ENCODE measurements around the gene SDK1. TPM values are rescaled to one million over a fixed set of nuclear protein-coding genes. Genes with fewer than 3 reads are reported as not detected.

The SDK1 gene
- total and polyA plus RNA-seq, 2 donors = 3.2 to 7.8 TPM

DNA sequence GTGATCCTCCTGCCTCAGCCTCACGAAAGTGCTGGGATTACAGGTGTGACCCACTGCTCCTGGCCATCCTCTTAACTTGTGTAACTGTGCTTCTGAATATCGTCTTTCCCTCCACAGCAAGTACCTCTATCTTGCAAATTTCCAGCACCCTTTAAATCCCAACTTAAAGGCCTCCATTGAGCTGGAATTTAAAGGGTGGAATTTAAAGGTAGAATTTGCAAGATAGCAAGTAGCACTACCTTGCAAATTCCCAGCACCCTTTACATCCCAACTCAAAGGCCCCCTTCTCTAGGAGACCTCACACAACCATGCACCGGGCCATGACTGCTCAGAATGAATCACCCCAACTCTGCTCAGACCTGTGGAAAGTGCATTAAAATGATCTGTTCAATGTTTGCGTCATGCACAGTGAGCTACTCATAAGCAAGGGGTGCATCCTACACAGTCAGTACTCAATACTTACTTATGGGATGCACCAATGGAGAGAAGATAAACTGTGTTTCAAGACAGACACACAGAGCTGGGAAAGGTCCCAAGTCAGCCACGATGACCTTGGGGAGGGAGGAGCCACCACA lies 17.8 kb upstream of the SDK1 start:
- H3K27me3 ChIP-seq (ENCODE audit: control insufficient read depth in 2 of 2, insufficient read depth in 1 of 2, low read length in 1 of 2) = no peaks in the 10 kb centered on the region
- no peak for DNase-seq (ENCODE audit: low read depth in 6 of 9, low spot score in 9 of 9)
- H3K27ac ChIP-seq (ENCODE audit: low read depth in 1 of 2, low read length in 1 of 2) = no peak overlapping the region
- H3K36me3 ChIP-seq (ENCODE audit: control insufficient read depth in 2 of 2, insufficient read depth in 2 of 2, low read length in 1 of 2) = no peaks in the 10 kb centered on the region
- H3K4me3 ChIP-seq (ENCODE audit: low read length in 2 of 2) = no peak overlapping the region
- no peaks in the 10 kb centered on the region for H3K9me3 ChIP-seq (ENCODE audit: control insufficient read depth in 2 of 2, insufficient read depth in 1 of 2, low read length in 1 of 2)
- H3K4me1 ChIP-seq (ENCODE audit: control insufficient read depth in 2 of 2, insufficient read depth in 2 of 2, low read length in 2 of 2) = no peaks in the 10 kb centered on the region
- WGBS = 93% methylated on average over 5 of the region's 5 CpGs

DNA sequence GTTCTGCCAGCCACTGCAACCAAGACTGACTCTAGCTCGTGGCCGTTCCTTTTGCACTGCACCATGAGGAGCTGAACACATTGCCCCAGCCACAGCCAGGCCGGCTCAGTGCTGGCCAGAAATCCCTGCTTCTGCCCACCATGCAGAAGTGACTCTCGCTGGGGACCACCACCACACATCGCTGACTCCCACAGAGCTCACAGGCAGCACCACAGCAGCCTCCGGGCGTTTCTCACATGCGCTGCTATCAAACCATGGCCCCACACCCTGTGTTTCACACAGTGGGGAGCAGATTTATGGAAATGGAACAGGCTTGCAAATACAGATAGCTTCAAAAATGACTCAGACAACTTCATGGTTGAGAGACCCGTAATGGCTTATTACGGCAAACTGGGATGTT lies 15.4 kb upstream of the SDK1 start:
- Histone ChIP-seq H3K27ac (ENCODE audit: low read depth in 1 of 2, low read length in 1 of 2) (no peak overlapping the region), H3K36me3 (ENCODE audit: control insufficient read depth in 2 of 2, insufficient read depth in 2 of 2, low read length in 1 of 2) (no peaks in the 10 kb centered on the region), H3K4me3 (ENCODE audit: low read length in 2 of 2) (no peak overlapping the region), H3K9me3 (ENCODE audit: control insufficient read depth in 2 of 2, insufficient read depth in 1 of 2, low read length in 1 of 2) (no peaks in the 10 kb centered on the region), H3K27me3 (ENCODE audit: control insufficient read depth in 2 of 2, insufficient read depth in 1 of 2, low read length in 1 of 2) (no peaks in the 10 kb centered on the region), H3K4me1 (ENCODE audit: control insufficient read depth in 2 of 2, insufficient read depth in 2 of 2, low read length in 2 of 2) (no peaks in the 10 kb centered on the region)
- WGBS = 93% methylated on average over 10 of the region's 10 CpGs
- no peak for DNase-seq (ENCODE audit: low read depth in 6 of 9, low spot score in 9 of 9)

DNA sequence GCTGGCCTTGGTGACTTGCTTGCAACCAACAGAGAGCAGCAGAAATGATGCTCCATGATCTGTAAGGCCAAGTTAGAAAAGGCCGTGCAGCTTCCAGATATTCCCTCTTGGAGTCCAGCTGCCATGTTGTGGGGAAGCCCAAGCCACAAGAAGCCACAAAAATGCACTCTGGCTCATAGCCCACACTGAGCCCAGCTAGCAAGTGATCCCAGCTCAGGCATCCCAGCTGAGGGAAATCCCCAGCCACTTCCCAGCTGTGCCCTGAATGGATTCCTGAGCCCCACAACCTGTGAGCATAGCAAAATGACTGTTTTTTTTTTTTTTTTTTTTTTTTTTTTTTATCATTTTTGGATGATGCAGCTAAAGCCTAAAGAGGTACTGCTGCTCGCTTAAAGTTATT lies 11.1 kb upstream of the SDK1 start:
- Histone ChIP-seq H3K27ac (ENCODE audit: low read depth in 1 of 2, low read length in 1 of 2) (no peak overlapping the region), H3K27me3 (ENCODE audit: control insufficient read depth in 2 of 2, insufficient read depth in 1 of 2, low read length in 1 of 2) (no peaks in the 10 kb centered on the region), H3K4me3 (ENCODE audit: low read length in 2 of 2) (no peak overlapping the region), H3K36me3 (ENCODE audit: control insufficient read depth in 2 of 2, insufficient read depth in 2 of 2, low read length in 1 of 2) (no peaks in the 10 kb centered on the region), H3K4me1 (ENCODE audit: control insufficient read depth in 2 of 2, insufficient read depth in 2 of 2, low read length in 2 of 2) (no peaks in the 10 kb centered on the region), H3K9me3 (ENCODE audit: control insufficient read depth in 2 of 2, insufficient read depth in 1 of 2, low read length in 1 of 2) (no peaks in the 10 kb centered on the region)
- 94% methylated on average over 2 of the region's 2 CpGs for WGBS
- DNase-seq (ENCODE audit: low read depth in 6 of 9, low spot score in 9 of 9) = no peak

DNA sequence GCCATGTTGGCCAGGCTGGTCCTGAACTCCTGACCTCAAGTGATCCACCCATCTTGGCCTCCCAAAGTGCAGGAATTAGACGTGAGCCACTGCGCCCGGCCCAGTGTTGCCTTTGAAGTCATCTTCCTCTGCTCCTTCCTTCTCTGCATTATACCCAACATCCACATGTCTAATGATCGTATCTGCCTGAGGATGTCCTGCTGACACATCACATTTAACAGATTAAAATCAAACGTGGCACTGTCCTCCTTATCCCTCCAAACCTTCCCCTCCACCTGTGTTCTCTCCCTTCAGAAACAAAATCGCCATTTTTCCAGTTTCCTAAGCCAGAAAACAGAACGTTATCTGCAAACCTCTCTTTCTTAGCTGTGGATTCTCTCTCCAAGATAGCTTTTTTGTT lies 8.4 kb upstream of the SDK1 start:
- Histone ChIP-seq H3K27me3 (ENCODE audit: control insufficient read depth in 2 of 2, insufficient read depth in 1 of 2, low read length in 1 of 2) (peaks cover 0 to under 1% of the 10 kb centered on the region in 2 donors), H3K27ac (ENCODE audit: low read depth in 1 of 2, low read length in 1 of 2) (no peak overlapping the region), H3K9me3 (ENCODE audit: control insufficient read depth in 2 of 2, insufficient read depth in 1 of 2, low read length in 1 of 2) (no peaks in the 10 kb centered on the region), H3K4me3 (ENCODE audit: low read length in 2 of 2) (no peak overlapping the region), H3K4me1 (ENCODE audit: control insufficient read depth in 2 of 2, insufficient read depth in 2 of 2, low read length in 2 of 2) (no peaks in the 10 kb centered on the region), H3K36me3 (ENCODE audit: control insufficient read depth in 2 of 2, insufficient read depth in 2 of 2, low read length in 1 of 2) (no peaks in the 10 kb centered on the region)
- 87% methylated on average over 7 of the region's 7 CpGs for whole genome bisulfite sequencing
- no peak for DNase-seq (ENCODE audit: low read depth in 6 of 9, low spot score in 9 of 9)

DNA sequence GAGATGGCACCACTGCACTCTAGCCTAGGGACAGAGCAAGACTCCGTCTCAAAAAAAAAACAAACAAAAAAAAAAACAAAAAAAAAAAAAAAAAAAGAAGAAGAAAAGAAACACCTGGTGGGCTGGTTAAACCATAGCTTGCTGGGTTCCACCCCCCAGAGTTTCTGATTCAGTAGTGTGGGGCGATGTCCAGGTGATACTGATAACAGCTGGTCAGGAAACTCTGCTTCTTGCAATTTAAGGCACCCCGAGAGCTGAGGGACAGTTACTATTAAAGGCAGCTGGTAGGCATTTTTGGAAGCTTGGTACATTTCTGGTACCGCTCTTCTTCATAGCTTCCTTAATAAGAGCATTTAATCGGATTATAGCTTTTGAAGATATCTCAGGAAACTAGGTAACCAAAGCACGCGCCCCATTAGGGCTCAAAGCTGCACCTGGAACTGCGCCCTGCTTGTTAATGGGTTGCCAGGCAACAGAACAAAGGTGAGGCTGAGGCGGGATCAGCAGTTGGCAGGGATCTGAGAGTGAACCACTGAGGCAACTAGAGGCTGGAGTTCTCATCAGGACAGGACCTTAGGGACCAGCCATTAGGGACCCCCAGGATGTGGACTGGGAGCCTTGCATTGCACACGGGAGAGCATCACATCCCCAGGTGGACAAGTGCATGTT lies 6.5 kb upstream of the SDK1 start:
- no peak overlapping the region for H3K4me3 ChIP-seq (ENCODE audit: low read length in 2 of 2)
- no peaks in the 10 kb centered on the region for H3K9me3 ChIP-seq (ENCODE audit: control insufficient read depth in 2 of 2, insufficient read depth in 1 of 2, low read length in 1 of 2)
- WGBS = 84% methylated on average over 10 of the region's 10 CpGs
- DNase-seq (ENCODE audit: low read depth in 6 of 9, low spot score in 9 of 9) = no peak
- no peaks in the 10 kb centered on the region for H3K4me1 ChIP-seq (ENCODE audit: control insufficient read depth in 2 of 2, insufficient read depth in 2 of 2, low read length in 2 of 2)
- peaks cover 5 to 13% of the 10 kb centered on the region in 2 donors for H3K27me3 ChIP-seq (ENCODE audit: control insufficient read depth in 2 of 2, insufficient read depth in 1 of 2, low read length in 1 of 2)
- H3K36me3 ChIP-seq (ENCODE audit: control insufficient read depth in 2 of 2, insufficient read depth in 2 of 2, low read length in 1 of 2) = no peaks in the 10 kb centered on the region
- no peak overlapping the region for H3K27ac ChIP-seq (ENCODE audit: low read depth in 1 of 2, low read length in 1 of 2)

DNA sequence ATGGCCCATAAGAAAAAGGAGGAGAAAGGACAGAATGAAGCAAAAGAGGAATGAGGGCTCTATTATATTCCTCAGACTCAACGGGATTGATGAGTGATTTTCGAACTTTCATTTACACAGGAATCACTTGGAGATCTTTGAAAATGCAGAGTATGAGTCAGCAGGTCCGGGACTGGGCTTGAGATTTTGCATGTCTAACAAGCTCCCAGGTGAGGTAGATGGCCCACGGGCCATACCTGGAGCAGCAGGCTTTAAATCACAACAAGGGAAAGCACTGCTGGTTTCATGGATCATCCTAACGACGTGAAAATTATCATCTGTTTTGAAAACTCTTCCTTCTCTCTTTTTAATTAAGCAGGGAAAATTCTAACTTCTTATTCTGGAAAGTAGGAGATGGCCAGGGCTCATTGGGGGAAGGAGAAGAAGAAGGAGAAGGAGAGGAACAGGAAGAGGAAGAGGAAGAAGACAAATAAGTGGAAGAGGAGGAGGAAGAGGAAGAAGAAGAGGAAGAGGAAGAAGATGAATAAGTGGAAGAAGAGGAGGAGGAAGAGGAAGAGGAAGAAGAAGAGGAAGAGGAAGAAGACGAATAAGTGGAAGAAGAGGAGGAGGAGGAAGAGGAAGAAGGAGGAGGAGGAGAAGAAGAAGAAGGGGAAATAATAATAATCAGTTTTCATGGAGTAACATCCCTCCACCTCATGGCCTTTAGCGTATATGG lies 3.8 kb upstream of the SDK1 start:
- Histone ChIP-seq H3K9me3 (ENCODE audit: control insufficient read depth in 2 of 2, insufficient read depth in 1 of 2, low read length in 1 of 2) (peaks cover 0 to 1% of the 10 kb centered on the region in 2 donors), H3K4me1 (ENCODE audit: control insufficient read depth in 2 of 2, insufficient read depth in 2 of 2, low read length in 2 of 2) (peaks cover 0 to 13% of the 10 kb centered on the region in 2 donors), H3K4me3 (ENCODE audit: low read length in 2 of 2) (no peak overlapping the region), H3K36me3 (ENCODE audit: control insufficient read depth in 2 of 2, insufficient read depth in 2 of 2, low read length in 1 of 2) (no peaks in the 10 kb centered on the region), H3K27ac (ENCODE audit: low read depth in 1 of 2, low read length in 1 of 2) (no peak overlapping the region), H3K27me3 (ENCODE audit: control insufficient read depth in 2 of 2, insufficient read depth in 1 of 2, low read length in 1 of 2) (peaks cover 27 to 30% of the 10 kb centered on the region in 2 donors)
- no peak for DNase-seq (ENCODE audit: low read depth in 6 of 9, low spot score in 9 of 9)
- 74% methylated on average over 8 of the region's 8 CpGs for WGBS

DNA sequence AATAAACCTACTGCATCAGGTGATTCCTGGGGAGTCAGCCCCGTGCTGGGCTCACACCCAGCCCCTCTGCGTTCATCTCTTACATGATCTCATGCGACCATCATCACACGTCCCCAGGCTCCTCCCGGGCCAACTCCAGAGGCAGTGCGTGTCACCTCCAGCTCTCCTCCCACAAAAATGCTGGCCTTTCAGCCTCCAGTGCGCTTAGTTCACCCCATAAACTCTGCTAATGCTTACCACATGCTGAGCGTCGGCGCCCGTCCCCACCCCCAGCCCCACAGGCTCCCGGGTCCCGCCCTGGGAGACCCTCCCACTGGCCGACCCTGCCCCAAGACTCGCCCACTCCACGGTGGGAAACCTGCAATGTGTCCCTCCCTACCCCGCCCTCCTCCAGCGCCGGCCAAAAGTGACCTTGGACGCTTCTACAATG lies 816 bp upstream of the SDK1 start:
- peaks cover 44 to 57% of the 10 kb centered on the region in 2 donors for H3K27me3 ChIP-seq (ENCODE audit: control insufficient read depth in 2 of 2, insufficient read depth in 1 of 2, low read length in 1 of 2)
- 6% methylated on average over 20 of the region's 20 CpGs for WGBS
- peak overlapping the region in 1 of 2 donors; percentile 41 for H3K4me3 ChIP-seq (ENCODE audit: low read length in 2 of 2)
- H3K36me3 ChIP-seq (ENCODE audit: control insufficient read depth in 2 of 2, insufficient read depth in 2 of 2, low read length in 1 of 2) = no peaks in the 10 kb centered on the region
- no peak for DNase-seq (ENCODE audit: low read depth in 6 of 9, low spot score in 9 of 9)
- H3K9me3 ChIP-seq (ENCODE audit: control insufficient read depth in 2 of 2, insufficient read depth in 1 of 2, low read length in 1 of 2) = peaks cover 0 to 1% of the 10 kb centered on the region in 2 donors
- peaks cover 0 to 13% of the 10 kb centered on the region in 2 donors for H3K4me1 ChIP-seq (ENCODE audit: control insufficient read depth in 2 of 2, insufficient read depth in 2 of 2, low read length in 2 of 2)
- H3K27ac ChIP-seq (ENCODE audit: low read depth in 1 of 2, low read length in 1 of 2) = no peak overlapping the region

DNA sequence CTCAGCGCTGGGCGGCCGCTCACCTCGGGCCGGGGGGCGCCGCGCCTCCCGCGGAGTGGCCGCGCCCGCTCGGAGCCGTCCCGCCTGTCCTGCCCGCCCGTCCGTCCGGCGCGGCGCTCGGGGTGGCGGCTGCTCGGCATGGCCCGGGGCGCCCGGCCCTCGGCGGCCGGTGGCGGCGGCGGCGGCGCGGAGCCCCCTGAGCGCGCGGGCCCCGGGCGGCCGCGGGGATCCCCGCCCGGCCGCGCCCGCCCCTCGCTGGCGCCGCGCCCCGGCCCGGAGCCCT lies 338 bp downstream of the SDK1 start:
- DNase-seq (ENCODE audit: low read depth in 6 of 9, low spot score in 9 of 9) = no peak
- H3K27me3 ChIP-seq (ENCODE audit: control insufficient read depth in 2 of 2, insufficient read depth in 1 of 2, low read length in 1 of 2) = peaks cover 44 to 63% of the 10 kb centered on the region in 2 donors
- peaks cover 0 to 1% of the 10 kb centered on the region in 2 donors for H3K9me3 ChIP-seq (ENCODE audit: control insufficient read depth in 2 of 2, insufficient read depth in 1 of 2, low read length in 1 of 2)
- H3K36me3 ChIP-seq (ENCODE audit: control insufficient read depth in 2 of 2, insufficient read depth in 2 of 2, low read length in 1 of 2) = no peaks in the 10 kb centered on the region
- H3K4me3 ChIP-seq (ENCODE audit: low read length in 2 of 2) = peak overlapping the region in 1 of 2 donors; percentile 62
- H3K4me1 ChIP-seq (ENCODE audit: control insufficient read depth in 2 of 2, insufficient read depth in 2 of 2, low read length in 2 of 2) = peaks cover 0 to 13% of the 10 kb centered on the region in 2 donors
- H3K27ac ChIP-seq (ENCODE audit: low read depth in 1 of 2, low read length in 1 of 2) = no peak overlapping the region
- WGBS = under 1% methylated on average over 56 of the region's 56 CpGs

DNA sequence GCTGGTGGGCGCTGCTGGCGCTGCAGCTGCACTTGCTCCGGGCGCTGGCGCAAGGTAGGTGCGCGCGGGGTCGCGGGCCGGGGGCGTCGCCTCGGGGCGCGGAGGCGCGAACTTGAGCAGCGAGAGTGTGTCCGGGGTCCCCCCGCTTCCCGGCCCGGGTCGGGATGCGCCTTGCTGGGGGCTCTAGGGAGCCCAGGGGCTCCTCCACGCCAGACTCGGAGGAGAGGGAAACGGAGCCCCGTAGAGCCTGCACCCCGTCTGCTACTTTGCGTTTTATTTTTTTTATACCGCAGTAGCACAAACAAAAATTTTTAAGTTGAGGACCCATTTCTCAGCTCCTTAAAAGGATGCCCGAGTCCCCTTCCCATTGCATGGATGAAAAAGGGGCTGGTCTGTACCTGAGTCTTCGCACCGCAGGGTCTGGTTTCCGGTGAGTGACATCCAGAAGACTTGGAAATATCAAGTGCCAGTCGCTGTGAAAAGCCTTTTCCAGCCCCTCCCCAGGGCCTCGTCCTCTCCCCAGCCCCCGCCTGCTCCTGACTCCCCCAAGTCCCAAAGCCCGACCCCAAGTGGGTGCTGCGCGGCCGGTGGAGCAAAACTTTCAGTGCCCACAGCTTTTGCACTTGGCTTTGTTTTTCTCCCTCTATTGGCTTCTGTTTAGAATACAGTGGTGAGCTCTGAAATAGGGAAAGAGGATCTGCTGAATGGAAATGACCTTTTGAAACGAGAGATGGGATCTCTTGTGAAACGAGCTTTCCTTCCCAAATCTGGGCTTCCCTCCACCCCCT lies 973 bp downstream of the SDK1 start:
- peak in 2 of 9 donors; percentile 5 to 26 for DNase-seq (ENCODE audit: low read depth in 6 of 9, low spot score in 9 of 9)

More for the DNA sequence above, 973 bp downstream of the SDK1 start:
- peak overlapping the region in 1 of 2 donors; percentile 42 for H3K27ac ChIP-seq (ENCODE audit: low read depth in 1 of 2, low read length in 1 of 2)
- H3K4me3 ChIP-seq (ENCODE audit: low read length in 2 of 2) = peak overlapping the region; percentile 8 to 62
- H3K27me3 ChIP-seq (ENCODE audit: control insufficient read depth in 2 of 2, insufficient read depth in 1 of 2, low read length in 1 of 2) = peaks cover 46 to 63% of the 10 kb centered on the region in 2 donors
- peaks cover 0 to 1% of the 10 kb centered on the region in 2 donors for H3K9me3 ChIP-seq (ENCODE audit: control insufficient read depth in 2 of 2, insufficient read depth in 1 of 2, low read length in 1 of 2)
- H3K36me3 ChIP-seq (ENCODE audit: control insufficient read depth in 2 of 2, insufficient read depth in 2 of 2, low read length in 1 of 2) = no peaks in the 10 kb centered on the region
- peaks cover 0 to 13% of the 10 kb centered on the region in 2 donors for H3K4me1 ChIP-seq (ENCODE audit: control insufficient read depth in 2 of 2, insufficient read depth in 2 of 2, low read length in 2 of 2)
- WGBS = 1% methylated on average over 45 of the region's 45 CpGs

Measured in thymus (tissue), 11 donors.